Right lobe of liver (tissue), 6 donors: ENCODE data around the gene RBKS. TPM values are rescaled to one million over a fixed set of nuclear protein-coding genes. Genes with fewer than 3 reads are reported as not detected.

Source experiments
- ATAC-seq, 4 donors: fragments of 200-7000 bp; cut with Tn5 transposase; one replicate each; pipeline ENCODE4 v1.9.1; 2020; ENCODE audit warnings: mild to moderate bottlenecking in 4 of 4, moderate library complexity in 4 of 4
- DNase-seq, 3 donors: peaks; one replicate each; pipeline ENCODE4 v3.0.0-alpha.2; 2020
- H3K27ac ChIP-seq, 3 donors: fragments of 200-600 bp; one replicate each; pipeline ENCODE4 v1.8.0; 2022
- H3K27me3 ChIP-seq, 2 donors: fragments of 200-600 bp; one replicate each; pipeline ENCODE4 v1.8.0; 2022
- H3K36me3 ChIP-seq, 4 donors: fragments of 200-600 bp; sonication (generic) in 1 of 4; one replicate each; pipeline versions ENCODE4 v1.5.1 to v1.8.0; 2017 to 2022; ENCODE audit warnings: control low read depth in 1 of 4
- H3K4me1 ChIP-seq, 4 donors: fragments of 200-600 bp; sonication (generic) in 1 of 4; one replicate each; pipeline versions ENCODE4 v1.5.1 to v1.8.0; 2017 to 2022; ENCODE audit warnings: control low read depth in 1 of 4
- H3K4me3 ChIP-seq, 3 donors: fragments of 200-600 bp; one replicate each; pipeline ENCODE4 v1.8.0; 2022
- H3K9me3 ChIP-seq, 4 donors: fragments of 200-600 bp; sonication (generic) in 1 of 4; one replicate each; pipeline versions ENCODE4 v1.5.1 to v1.8.0; 2017 to 2022; ENCODE audit warnings: control low read depth in 1 of 4
- CTCF ChIP-seq, 4 donors: fragments of 200-600 bp in 3 of 4; fragments of 450-650 bp in 1 of 4; IDR thresholded peaks; one replicate each; pipeline versions ENCODE4 v1.5.1 to v1.8.0; 2016 to 2022; ENCODE audit warnings: antibody characterized with exemption in 4 of 4, mild to moderate bottlenecking in 2 of 4
- POLR2A ChIP-seq: fragments of 450-650 bp; IDR thresholded peaks from one replicate; pipeline ENCODE4 v1.6.1; 2017; ENCODE audit warnings: antibody characterized with exemption, mild to moderate bottlenecking
- WGBS: methylation state at CpG from one replicate; pipeline ENCODE4 v1.1.6; 2018; ENCODE audit warnings: low coverage, low lambda C conversion rate; ENCODE audit not compliant: insufficient coverage; ENCODE audit errors: missing lambda C conversion rate; 5-methylcytosine and 5-hydroxymethylcytosine counted together
- intact Hi-C, 2 donors: fragments of 100-400 bp; cut with DNase I; formaldehyde crosslinking; loops; one replicate each; pipeline versions ENCODE4 v1.11.2 to v1.14.1; 2022
- total RNA-seq, 6 experiments: library from RNA; depleted of rRNA in 2 of 6; stranded (reverse); fragments of >200 nt in 2 of 6; fragmentation: NEBNext Ultra II Directional in 3 of 6; extraction: Animal tissue kit (Norgen Biotek cat#: 25700) in 3 of 6; gene quantifications; one replicate each; pipeline versions ENCODE4 v1.1.0 to v1.2.4, GENCODE V29; 2016 to 2023
- donor health status: DM: no; HTN: yes; CAD: no.
- donor health status: DM: no; HTN: no; CAD: no.
- donor health status: DM: no; HTN: no; CAD: no.
- donor health status: DM: no; HTN: yes; CAD: no.
- donor health status: DM: no; HTN: yes; CAD: no.

The RBKS gene
- total RNA-seq, 6 experiments from 2014 or later = 13.5 to 18.6 (median 16.0) TPM

GRCh38 chr2:27929916-27930486, 39.8 kb upstream of the RBKS start:
- Histone ChIP-seq H3K4me1 (no peaks in the 10 kb centered on the region), H3K36me3 (no peaks in the 10 kb centered on the region), H3K9me3 (no peaks in the 10 kb centered on the region), H3K4me3 (no peak overlapping the region), H3K27ac (no peak overlapping the region), H3K27me3 (no peaks in the 10 kb centered on the region)
- intact Hi-C loops = no loop called here
- DNase-seq = no peak
- TF ChIP-seq POLR2A = no peak
- no peak for TF ChIP-seq CTCF (IDR thresholded peaks at IDR 0.05)
- ATAC-seq = peak in 1 of 4 donors; percentile 32
- WGBS = 72% methylated on average over 11 of the region's 11 CpGs

- Histone ChIP-seq H3K36me3 (no peaks in the 10 kb centered on the region), H3K9me3 (no peaks in the 10 kb centered on the region), H3K4me1 (no peaks in the 10 kb centered on the region), H3K4me3 (no peak overlapping the region), H3K27ac (no peak overlapping the region), H3K27me3 (no peaks in the 10 kb centered on the region)
- 100% methylated on average over 2 of the region's 4 CpGs for WGBS
- intact Hi-C loops = no loop called here
- ATAC-seq = no peak
- DNase-seq = no peak
- TF ChIP-seq POLR2A = no peak
- no peak for TF ChIP-seq CTCF (IDR thresholded peaks at IDR 0.05)
Measured at GRCh38 chr2:27925766-27926472, 35.7 kb upstream of the RBKS start.

- Histone ChIP-seq H3K4me3 (no peak overlapping the region), H3K4me1 (peaks cover 0 to 7% (median 0%) of the 10 kb centered on the region in 4 donors), H3K27ac (no peak overlapping the region), H3K27me3 (no peaks in the 10 kb centered on the region), H3K36me3 (no peaks in the 10 kb centered on the region), H3K9me3 (no peaks in the 10 kb centered on the region)
- ATAC-seq = no peak
- TF ChIP-seq CTCF (IDR thresholded peaks at IDR 0.05) = no peak
- TF ChIP-seq POLR2A = no peak
- intact Hi-C loops = no loop called here
- 67% methylated on average over 1 of the region's 1 CpG for WGBS
- no peak for DNase-seq
Measured at GRCh38 chr2:27922842-27923241, 32.7 kb upstream of the RBKS start.

GRCh38 chr2:27921880-27922547, 31.8 kb upstream of the RBKS start:
- Histone ChIP-seq H3K27me3 (no peaks in the 10 kb centered on the region), H3K9me3 (no peaks in the 10 kb centered on the region), H3K36me3 (no peaks in the 10 kb centered on the region), H3K27ac (peak overlapping the region in 1 of 3 donors; percentile 55), H3K4me3 (no peak overlapping the region), H3K4me1 (peaks cover 0 to 7% (median 0%) of the 10 kb centered on the region in 4 donors)
- DNase-seq (no peak), ATAC-seq (peak in 2 of 4 donors; percentile 42 to 59)
- intact Hi-C loops = no loop called here
- 77% methylated on average over 6 of the region's 6 CpGs for WGBS
- no peak for TF ChIP-seq POLR2A
- TF ChIP-seq CTCF (IDR thresholded peaks at IDR 0.05) = no peak
